Measurements from ENCODE around the gene ZNF687. TPM values are rescaled to one million over a fixed set of nuclear protein-coding genes. Genes with fewer than 3 reads are reported as not detected.

ZNF687 gene
- total RNA-seq, 1 donor from 2014 or later: 27.9 TPM

GRCh38 chr1:151289991-151290708 lies 8.1 kb downstream of the ZNF687 start:
- TF ChIP-seq CTCF (IDR thresholded peaks at IDR 0.05; ENCODE audit: insufficient read depth, low read length, poor library complexity, severe bottlenecking): no peak
- H3K4me3 ChIP-seq (ENCODE audit: low read depth, low read length): no peak overlapping the region
- DNase-seq (ENCODE audit: low read depth): no peak
- H3K36me3 ChIP-seq (ENCODE audit: control insufficient read depth, insufficient read depth, low read length): peaks cover 6% of the 10 kb centered on the region
- no peaks in the 10 kb centered on the region for H3K27me3 ChIP-seq (ENCODE audit: control insufficient read depth, insufficient read depth, low read length)

- H3K36me3 ChIP-seq (ENCODE audit: control insufficient read depth, insufficient read depth, low read length): peaks cover 6% of the 10 kb centered on the region
- TF ChIP-seq CTCF (IDR thresholded peaks at IDR 0.05; ENCODE audit: insufficient read depth, low read length, poor library complexity, severe bottlenecking): no peak
Observed at GRCh38 chr1:151290709-151291303, 8.7 kb downstream of the ZNF687 start.

GRCh38 chr1:151292207-151293030 lies 10.3 kb downstream of the ZNF687 start:
- peak; percentile 3 for TF ChIP-seq CTCF (IDR thresholded peaks at IDR 0.05; ENCODE audit: insufficient read depth, low read length, poor library complexity, severe bottlenecking)
- H3K27me3 ChIP-seq (ENCODE audit: control insufficient read depth, insufficient read depth, low read length): no peaks in the 10 kb centered on the region
- H3K36me3 ChIP-seq (ENCODE audit: control insufficient read depth, insufficient read depth, low read length): peaks cover 6% of the 10 kb centered on the region
- DNase-seq (ENCODE audit: low read depth): no peak
- H3K4me3 ChIP-seq (ENCODE audit: low read depth, low read length): no peak overlapping the region

More at GRCh38 chr1:151290709-151291303, 8.7 kb downstream of the ZNF687 start:
- H3K27me3 ChIP-seq (ENCODE audit: control insufficient read depth, insufficient read depth, low read length): no peaks in the 10 kb centered on the region
- DNase-seq (ENCODE audit: low read depth): no peak
- no peak overlapping the region for H3K4me3 ChIP-seq (ENCODE audit: low read depth, low read length)

- H3K4me3 ChIP-seq (ENCODE audit: low read depth, low read length): no peak overlapping the region
- no peak for DNase-seq (ENCODE audit: low read depth)
- no peak for TF ChIP-seq CTCF (IDR thresholded peaks at IDR 0.05; ENCODE audit: insufficient read depth, low read length, poor library complexity, severe bottlenecking)
- no peaks in the 10 kb centered on the region for H3K27me3 ChIP-seq (ENCODE audit: control insufficient read depth, insufficient read depth, low read length)
- peaks cover 6% of the 10 kb centered on the region for H3K36me3 ChIP-seq (ENCODE audit: control insufficient read depth, insufficient read depth, low read length)
Observed at GRCh38 chr1:151293093-151293492, 11.0 kb downstream of the ZNF687 start.

- no peaks in the 10 kb centered on the region for H3K27me3 ChIP-seq (ENCODE audit: control insufficient read depth, insufficient read depth, low read length)
- TF ChIP-seq CTCF (IDR thresholded peaks at IDR 0.05; ENCODE audit: insufficient read depth, low read length, poor library complexity, severe bottlenecking): no peak
- no peak overlapping the region for H3K4me3 ChIP-seq (ENCODE audit: low read depth, low read length)
- H3K36me3 ChIP-seq (ENCODE audit: control insufficient read depth, insufficient read depth, low read length): peaks cover 7% of the 10 kb centered on the region
- DNase-seq (ENCODE audit: low read depth): no peak
Observed at GRCh38 chr1:151294742-151295462, 12.8 kb downstream of the ZNF687 start.
